ENCODE data around the gene RALGDS.

GRCh38 chr9:133111808-133112662 lies 9.0 kb downstream of the RALGDS start:
- TF ChIP-seq CTCF (IDR thresholded peaks at IDR 0.05) (no peak), POLR2A (IDR thresholded peaks at IDR 0.05) (no peak)

All from right lobe of liver (tissue), 4 donors.